IMR-90 (cell line): Measurements from ENCODE around the gene ZEB2. TPM values are rescaled to one million over a fixed set of nuclear protein-coding genes. Genes with fewer than 3 reads are reported as not detected.

Experiments
- ATAC-seq: fragments of 200-7000 bp; cut with Tn5 transposase; 2 replicates; pipeline ENCODE4 v1.9.1; 2020; ENCODE audit warnings: low read depth, mild to moderate bottlenecking, moderate library complexity
- BruUV-seq: library from RNA; stranded (reverse); fragments of 400-500 nt; replicated peaks from 2 replicates; lab custom pipeline; 2021; lab: Mats Ljungman, UMichigan
- CTCF ChIA-PET: fragments of 300-600 bp; formaldehyde crosslinking; extraction: SDS; loops from one replicate; lab custom pipeline; 2021; ENCODE audit warnings: antibody characterized with exemption; lab: Yijun Ruan, JAX
- POLR2A ChIA-PET: fragments of 300-600 bp; sonication (Branson Sonifier 250); formaldehyde crosslinking; loops from one replicate; lab custom pipeline; 2022; ENCODE audit warnings: antibody characterized with exemption; ENCODE audit not compliant: unreplicated experiment; lab: Charles Lee
- DNase-seq: peaks from one replicate; pipeline ENCODE4 v3.0.0; 2013
- H2AFZ ChIP-seq: replicated peaks from 2 replicates; pipeline ENCODE3; 2013; ENCODE audit warnings: low read length, mild to moderate bottlenecking; ENCODE audit not compliant: poor library complexity
- H2AK5ac ChIP-seq: 2 replicates; pipeline ENCODE4 v1.6.1; 2013; ENCODE audit warnings: low read depth, low read length, inconsistent platforms
- H2AK9ac ChIP-seq: replicated peaks from 2 replicates; pipeline ENCODE3; 2013; ENCODE audit warnings: mild to moderate bottlenecking, low read depth, low read length, moderate library complexity; ENCODE audit not compliant: poor library complexity
- H2BK120ac ChIP-seq: 2 replicates; pipeline ENCODE4 v1.6.1; 2013; ENCODE audit warnings: low read depth, low read length, inconsistent platforms
- H2BK15ac ChIP-seq: 3 replicates; pipeline ENCODE4 v1.6.1; 2013; ENCODE audit warnings: low read depth, low read length, inconsistent platforms
- H2BK20ac ChIP-seq: 2 replicates; pipeline ENCODE4 v1.6.1; 2013; ENCODE audit warnings: low read depth, mild to moderate bottlenecking, inconsistent platforms, low read length, moderate library complexity
- H2BK5ac ChIP-seq: 2 replicates; pipeline ENCODE4 v1.6.1; 2013; ENCODE audit warnings: mild to moderate bottlenecking, low read depth, low read length, inconsistent platforms; ENCODE audit not compliant: poor library complexity, severe bottlenecking
- H3K14ac ChIP-seq: replicated peaks from 2 replicates; pipeline ENCODE4 v1.6.1; 2013; ENCODE audit warnings: low read depth, low read length, inconsistent platforms
- H3K18ac ChIP-seq: 2 replicates; pipeline ENCODE4 v1.6.1; 2013; ENCODE audit warnings: low read depth, low read length, control low read depth
- H3K23ac ChIP-seq: 2 replicates; pipeline ENCODE4 v1.6.1; 2013; ENCODE audit warnings: low read depth, low read length, inconsistent platforms
- H3K27ac ChIP-seq: 2 replicates; pipeline ENCODE4 v1.5.1; 2013; ENCODE audit warnings: mild to moderate bottlenecking, control low read depth, low read length; ENCODE audit not compliant: insufficient read depth
- H3K27me3 ChIP-seq: 2 replicates; pipeline ENCODE4 v1.6.1; 2013; ENCODE audit warnings: low read length; ENCODE audit not compliant: control insufficient read depth, insufficient read depth
- H3K36me3 ChIP-seq: 2 replicates; pipeline ENCODE4 v1.6.1; 2013; ENCODE audit warnings: low read length, mixed read lengths; ENCODE audit not compliant: control insufficient read depth, insufficient read depth
- H3K4ac ChIP-seq: 2 replicates; pipeline ENCODE4 v1.6.1; 2013; ENCODE audit warnings: low read depth, low read length, inconsistent platforms
- H3K4me1 ChIP-seq: 2 replicates; pipeline ENCODE4 v1.6.1; 2013; ENCODE audit warnings: low read length, mixed read lengths; ENCODE audit not compliant: control insufficient read depth, insufficient read depth
- H3K4me2 ChIP-seq: 2 replicates; pipeline ENCODE4 v1.6.1; 2013; ENCODE audit warnings: low read depth, mild to moderate bottlenecking, control low read depth, low read length, moderate library complexity
- H3K4me3 ChIP-seq: 2 replicates; pipeline ENCODE4 v1.5.1; 2013; ENCODE audit warnings: low read depth, mild to moderate bottlenecking, control low read depth, low read length, moderate library complexity; ENCODE audit not compliant: insufficient read depth
- H3K56ac ChIP-seq: 2 replicates; pipeline ENCODE4 v1.6.1; 2013; ENCODE audit warnings: low read length, inconsistent platforms; ENCODE audit not compliant: insufficient read depth; ENCODE audit errors: extremely low read depth
- H3K79me1 ChIP-seq, 2 experiments: 2 replicates each; pipeline ENCODE4 v1.6.1; 2013; ENCODE audit warnings: low read length in 2 of 2, inconsistent platforms in 1 of 2, low read depth in 1 of 2
- H3K9ac ChIP-seq: 2 replicates; pipeline ENCODE4 v1.6.1; 2013; ENCODE audit warnings: low read depth, low read length, control low read depth
- H3K9me1 ChIP-seq: 2 replicates; pipeline ENCODE4 v1.6.1; 2013; ENCODE audit warnings: low read length, inconsistent platforms; ENCODE audit not compliant: insufficient read depth
- H3K9me3 ChIP-seq: 2 replicates; pipeline ENCODE4 v1.6.1; 2013; ENCODE audit warnings: low read length; ENCODE audit not compliant: control insufficient read depth, insufficient read depth
- H4K20me1 ChIP-seq: 2 replicates; pipeline ENCODE4 v1.6.1; 2013; ENCODE audit warnings: low read length, inconsistent platforms; ENCODE audit not compliant: insufficient read depth
- H4K5ac ChIP-seq: 2 replicates; pipeline ENCODE4 v1.6.1; 2013; ENCODE audit warnings: mild to moderate bottlenecking, low read depth, low read length, control low read depth
- H4K8ac ChIP-seq, 2 experiments: 2 replicates each; pipeline ENCODE4 v1.6.1; 2013; ENCODE audit warnings: low read depth in 2 of 2, low read length in 2 of 2, control low read depth in 1 of 2, inconsistent platforms in 1 of 2
- H4K91ac ChIP-seq: 2 replicates; pipeline ENCODE4 v1.6.1; 2013; ENCODE audit warnings: low read depth, low read length, inconsistent platforms; ENCODE audit not compliant: insufficient read depth
- CEBPB ChIP-seq: IDR thresholded peaks from 2 replicates; pipeline ENCODE4 v1.6.1; 2012; ENCODE audit warnings: low read depth, low read length, improper control_type of control experiment
- MAZ ChIP-seq: IDR thresholded peaks from 2 replicates; pipeline ENCODE4 v1.6.1; 2012; ENCODE audit warnings: low read depth, mild to moderate bottlenecking, low read length, improper control_type of control experiment, moderate library complexity, borderline replicate concordance
- NFE2L2 ChIP-seq: fragments of 150-350 bp; IDR thresholded peaks from 2 replicates; pipeline ENCODE4 v1.6.1; 2016; ENCODE audit warnings: low read depth, mild to moderate bottlenecking, low read length
- POLR2A ChIP-seq: IDR thresholded peaks from 2 replicates; pipeline ENCODE4 v1.6.1; 2012; ENCODE audit warnings: mild to moderate bottlenecking, low read depth, low read length
- RFX5 ChIP-seq: IDR thresholded peaks from 2 replicates; pipeline ENCODE4 v1.8.0; 2012; ENCODE audit warnings: low read depth, mild to moderate bottlenecking, low read length, moderate library complexity
- SMC3 ChIP-seq: fragments of 150-350 bp; IDR thresholded peaks from 2 replicates; pipeline ENCODE4 v1.6.1; 2016; ENCODE audit warnings: low read depth, mild to moderate bottlenecking, antibody characterized with exemption, low read length, moderate library complexity
- USF2 ChIP-seq: fragments of 150-350 bp; IDR thresholded peaks from 2 replicates; pipeline ENCODE4 v1.6.1; 2017; ENCODE audit warnings: mild to moderate bottlenecking, antibody characterized with exemption, low read length, low read depth
- WGBS, 2 experiments: methylation state at CpG; one replicate each; pipeline versions ENCODE4 v1.1.5 to v1.1.7; 2013; ENCODE audit warnings: missing lambda C conversion rate in 2 of 2; ENCODE audit not compliant: insufficient read length in 1 of 2; ENCODE audit errors: extremely low coverage in 2 of 2; 5-methylcytosine and 5-hydroxymethylcytosine counted together
- dilution Hi-C: fragments of 300-500 bp; cut with HindIII; formaldehyde crosslinking; loops from one replicate; pipeline ENCODE4 v1.14.3; 2018; ENCODE audit warnings: low sequenced_read_pairs; ENCODE audit not compliant: unreplicated experiment
- in situ Hi-C: fragments of 300-500 bp; cut with MboI; formaldehyde crosslinking; loops from 3 replicates; pipeline ENCODE4 v1.14.3; 2019; ENCODE audit warnings: low sequenced_read_pairs, inconsistent platforms, mixed read lengths
- intact Hi-C: fragments of 100-400 bp; cut with micrococcal nuclease; formaldehyde crosslinking; loops from 2 replicates; pipeline ENCODE4 v1.10.0; 2022
- polyA plus RNA-seq, 3 experiments: library from polyadenylated mRNA; depleted of rRNA; stranded (reverse); fragments of >200 nt; gene quantifications; 2 replicates each; pipeline ENCODE4 v1.2.3, GENCODE V29; 2012; ENCODE audit warnings: low replicate concordance in 1 of 3
- total RNA-seq: library from RNA; depleted of rRNA; stranded (reverse); fragments of >200 nt; gene quantifications from 2 replicates; pipeline ENCODE4 v1.2.3, GENCODE V29; 2012

ZEB2 gene
- total and polyA plus RNA-seq, 2 of the 4 experiments (the other 2 are of a cell fraction) = 22.4 to 50.9 TPM

GRCh38 chr2:144458541-144458940 lies 61.4 kb downstream of the ZEB2 start:
- POLR2A ChIA-PET = no interaction called here
- no peak overlapping the region for H3K4me3 ChIP-seq

More at GRCh38 chr2:144458541-144458940, 61.4 kb downstream of the ZEB2 start:
- Histone ChIP-seq H2AK5ac (no peak overlapping the region), H3K18ac (no peak overlapping the region), H2BK120ac (no peak overlapping the region), H4K91ac (no peak overlapping the region), H3K27ac (no peak overlapping the region), H4K8ac (no peak overlapping the region), H2BK5ac (no peak overlapping the region), H2BK20ac (no peak overlapping the region), H3K4me1 (peaks cover 19% of the 10 kb centered on the region), H4K20me1 (0 out of 2 replicates have a peak, but pooled peaks cover 7% of the 10 kb centered on the region), H3K9ac (no peak overlapping the region), H3K27me3 (no peaks in the 10 kb centered on the region), H3K36me3 (no peaks in the 10 kb centered on the region; the same call in 1 of the 2 replicates), H3K56ac (no peak overlapping the region), H3K79me1 (peaks cover 14 to 53% of the 10 kb centered on the region in 2 experiments), H3K4ac (no peak overlapping the region), H2BK15ac (no peak overlapping the region), H3K4me2 (no peak overlapping the region), H4K5ac (no peak overlapping the region), H2AFZ (no peak overlapping the region), H2AK9ac (no peak overlapping the region), H3K23ac (no peak overlapping the region), H3K9me1 (peaks cover 9% of the 10 kb centered on the region), H3K14ac (no peak overlapping the region), H3K9me3 (no peaks in the 10 kb centered on the region)
- no TSS peak for BruUV-seq
- in situ Hi-C loops = no loop called here
- ATAC-seq (no peak), DNase-seq (no peak)
- intact Hi-C loops = loop anchor here (5.0 kb wide), 1 partner anchor 126 kb away; a partner anchor contains a TSS
- dilution Hi-C loops = no loop called here
- TF ChIP-seq NFE2L2 (no peak), USF2 (no peak), SMC3 (no peak), CEBPB (no peak), MAZ (no peak), RFX5 (no peak), POLR2A (no peak)
- CTCF ChIA-PET = no interaction called here
- no CpG with 5 or more reads among the region's 3 CpGs for WGBS, 2 experiments
